Activated CD8-positive, alpha-beta memory T cell treated with anti-CD3 and anti-CD28 coated beads, Interleukin-2, amount 50 U/mL, for 24 hours (primary cell): Measurements from ENCODE around the gene ACAP2.
"Not testable (repeated sequence)": the region's sequence is repeated elsewhere in the genome, so short reads cannot be mapped to it uniquely, and the experiment has no call there.

ENCODE experiments used
- DNase-seq: peaks from one replicate; pipeline ENCODE4 v3.0.0-alpha.2; 2020; ENCODE audit errors: extremely low read depth

ACAP2 gene

DNA sequence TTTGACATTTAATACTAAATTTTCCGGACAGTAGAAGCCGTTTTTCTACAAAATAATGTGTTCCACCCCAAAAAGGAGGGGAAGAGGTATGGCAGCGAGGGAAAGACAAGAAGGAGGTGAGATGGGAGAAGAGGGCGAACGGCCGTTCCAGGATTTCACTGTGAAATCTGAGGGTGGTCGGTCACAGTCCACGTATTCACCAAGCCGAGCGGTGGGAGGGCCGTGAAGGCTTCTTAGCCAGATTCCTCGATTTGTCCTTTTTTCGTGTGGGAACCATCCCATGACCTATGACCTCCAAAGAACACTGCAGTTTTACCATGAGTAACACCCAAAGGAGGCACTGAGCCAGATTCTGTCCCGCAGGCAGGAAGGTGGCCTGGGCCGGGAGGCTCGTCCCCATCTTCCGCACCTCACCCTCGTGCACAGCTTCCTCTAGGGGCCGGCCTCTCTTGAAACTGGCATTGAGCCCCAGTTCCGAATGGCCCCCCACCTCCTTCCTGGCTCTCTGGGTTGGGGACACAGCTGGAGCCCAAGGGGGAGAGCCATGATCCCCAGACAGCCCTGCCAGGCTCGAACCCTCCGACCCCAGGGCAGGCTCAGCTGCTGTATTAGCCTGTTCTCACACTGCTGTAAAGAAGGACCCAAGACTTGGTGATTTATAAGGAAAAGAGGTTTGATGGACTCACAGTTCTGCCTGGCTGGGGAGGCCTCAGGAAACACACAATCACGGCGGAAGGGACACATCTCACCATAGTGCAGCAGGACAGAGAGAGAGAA, 195.5 kb downstream of the ACAP2 start:
- no peak for DNase-seq

- no peak for DNase-seq
Observed at GRCh38 chr3:195246581-195246995, 196.2 kb downstream of the ACAP2 start.

DNA sequence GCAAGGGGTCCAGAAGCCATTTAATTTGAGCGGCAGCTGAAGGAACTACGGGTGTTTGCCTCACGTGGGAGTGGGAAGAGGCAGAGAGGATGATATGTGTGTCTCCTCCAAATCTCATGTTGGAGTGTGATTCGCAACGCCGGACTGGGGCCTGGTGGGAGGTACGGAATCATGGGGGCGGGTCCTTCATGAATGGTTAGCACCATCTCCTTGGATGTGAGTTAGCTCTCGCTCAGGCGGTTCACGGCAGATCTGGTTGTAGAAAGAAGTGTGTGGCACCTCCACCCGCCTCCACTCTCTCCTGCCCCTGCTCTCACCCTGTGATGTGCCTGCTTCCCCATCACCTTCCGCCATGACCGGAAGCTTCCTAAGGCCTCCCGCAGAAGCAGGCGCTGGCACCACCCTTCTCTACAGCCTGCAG, 197.3 kb downstream of the ACAP2 start:
- no peak for DNase-seq

- DNase-seq, result no peak
Observed at GRCh38 chr3:195241592-195242355, 201.0 kb downstream of the ACAP2 start.

GRCh38 chr3:195240939-195241338, 201.9 kb downstream of the ACAP2 start:
- no peak for DNase-seq

- DNase-seq, result no peak
Observed at GRCh38 chr3:195240171-195240701, 202.6 kb downstream of the ACAP2 start.

GRCh38 chr3:195239121-195239520, 203.7 kb downstream of the ACAP2 start:
- DNase-seq, result no peak

GRCh38 chr3:195238586-195239118, 204.2 kb downstream of the ACAP2 start:
- DNase-seq, result no peak

- DNase-seq, result no peak
Observed at GRCh38 chr3:195238081-195238571, 204.7 kb downstream of the ACAP2 start.

DNA sequence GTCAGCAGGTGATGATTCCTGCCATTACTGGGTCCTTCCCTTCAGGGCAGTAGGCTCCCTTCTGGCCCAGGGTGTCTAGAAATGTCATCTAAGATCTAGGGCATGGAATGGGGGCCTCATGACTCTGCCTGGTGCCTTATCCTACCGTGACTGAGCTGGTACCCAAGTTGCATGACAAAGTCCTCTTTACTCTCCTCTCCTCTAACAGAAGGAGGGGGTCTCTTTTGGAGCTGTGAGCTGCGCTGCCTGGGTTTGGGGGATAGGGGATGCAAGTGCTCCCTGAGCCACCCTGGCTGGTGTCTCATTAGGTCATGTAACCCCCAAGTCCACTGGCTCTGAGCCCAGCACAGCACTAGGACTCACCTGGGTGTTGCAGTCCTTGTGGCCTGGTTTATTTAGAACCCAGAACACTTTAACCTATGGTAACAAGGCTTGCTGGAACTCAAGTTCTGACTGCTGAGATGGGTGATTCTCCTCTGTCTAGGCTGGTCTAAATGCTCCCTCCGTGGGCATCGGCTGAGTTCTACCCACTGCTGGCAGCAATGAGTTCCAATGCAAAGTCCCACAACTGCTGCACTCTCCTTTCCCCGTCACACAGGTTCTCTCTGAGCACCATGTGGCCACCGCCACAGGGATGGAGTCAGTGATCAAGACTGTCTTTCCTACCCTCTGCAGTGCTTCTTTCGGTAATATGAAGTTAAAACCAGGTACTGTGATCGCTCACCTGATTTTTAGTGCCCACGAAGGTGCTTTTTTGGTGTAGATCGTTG, 205.8 kb downstream of the ACAP2 start:
- no peak for DNase-seq

- DNase-seq, result no peak
Observed at GRCh38 chr3:195236076-195236798, 206.6 kb downstream of the ACAP2 start.

DNA sequence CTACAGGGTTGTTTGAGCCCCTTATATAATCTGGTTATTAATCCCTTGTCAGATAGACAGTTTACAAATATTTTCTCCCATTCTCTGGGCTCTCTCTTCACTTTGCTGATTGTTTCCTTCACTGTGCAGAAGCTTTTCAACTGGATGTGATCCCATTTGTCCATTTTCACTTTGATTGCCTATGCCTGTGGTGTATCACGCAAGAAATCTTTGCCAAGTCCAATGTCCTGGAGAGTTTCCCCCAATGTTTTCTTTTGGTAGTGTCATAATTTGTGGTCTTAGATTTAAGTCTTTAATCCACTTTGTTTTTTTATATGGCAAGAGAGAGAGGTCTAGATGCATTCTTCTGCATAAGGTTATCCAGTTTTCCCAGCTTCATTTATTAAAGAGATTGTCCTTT, 212.6 kb downstream of the ACAP2 start:
- no peak for DNase-seq

GRCh38 chr3:195228886-195229285, 213.9 kb downstream of the ACAP2 start:
- not testable (repeated sequence) for DNase-seq

DNA sequence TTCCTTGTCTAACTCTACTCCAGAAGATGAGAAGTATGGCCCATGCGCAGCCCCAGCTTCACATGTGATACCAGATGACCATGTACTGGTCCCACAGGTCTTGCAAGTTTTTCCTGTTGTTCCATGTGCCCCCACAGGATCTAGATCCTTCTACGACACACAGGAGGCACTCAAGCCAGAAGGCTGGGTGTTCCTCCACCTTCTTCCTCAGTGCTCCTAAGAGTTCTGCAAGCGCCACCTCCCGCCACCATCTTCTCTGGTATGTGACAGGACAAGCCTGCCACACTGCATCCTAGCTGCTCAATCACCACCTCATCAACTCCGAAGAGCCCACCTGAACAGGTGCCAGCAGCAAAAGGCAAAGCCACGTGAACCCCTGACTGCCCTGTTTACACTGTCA, 214.9 kb downstream of the ACAP2 start:
- DNase-seq, result no peak

- no peak for DNase-seq
Observed at GRCh38 chr3:195226900-195227447, 215.8 kb downstream of the ACAP2 start.

- DNase-seq, result no peak
Observed at GRCh38 chr3:195226445-195226844, 216.4 kb downstream of the ACAP2 start.

- DNase-seq, result no peak
Observed at GRCh38 chr3:195224980-195225580, 217.7 kb downstream of the ACAP2 start.
